Glomerular visceral epithelial cell (primary cell): ENCODE data around the gene FXYD6.

Experiments used
- DNase-seq: peaks from one replicate; pipeline ENCODE4 v3.0.0-alpha.2; 2016; ENCODE audit errors: extremely low spot score

The FXYD6 gene

DNA sequence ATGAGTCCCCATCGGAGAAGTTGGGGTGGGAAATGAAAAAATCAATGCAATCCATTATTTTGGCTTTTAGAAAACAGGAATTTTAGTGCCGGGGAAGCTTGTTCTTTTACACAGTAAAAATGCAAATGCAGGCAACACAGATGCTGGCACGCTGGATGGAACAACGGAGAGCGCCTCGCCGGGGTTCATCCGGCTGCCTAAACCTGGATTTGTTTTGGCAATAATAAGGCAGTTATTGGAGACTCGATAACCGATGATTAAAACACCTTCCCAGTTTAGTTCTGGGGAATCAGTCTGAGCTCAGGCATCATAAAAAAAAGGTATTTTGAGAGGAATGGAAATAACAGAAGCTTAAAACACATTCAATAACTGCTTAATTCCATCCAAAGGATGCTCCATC is 82.3 kb downstream of the FXYD6 start:
- no peak for DNase-seq

DNA sequence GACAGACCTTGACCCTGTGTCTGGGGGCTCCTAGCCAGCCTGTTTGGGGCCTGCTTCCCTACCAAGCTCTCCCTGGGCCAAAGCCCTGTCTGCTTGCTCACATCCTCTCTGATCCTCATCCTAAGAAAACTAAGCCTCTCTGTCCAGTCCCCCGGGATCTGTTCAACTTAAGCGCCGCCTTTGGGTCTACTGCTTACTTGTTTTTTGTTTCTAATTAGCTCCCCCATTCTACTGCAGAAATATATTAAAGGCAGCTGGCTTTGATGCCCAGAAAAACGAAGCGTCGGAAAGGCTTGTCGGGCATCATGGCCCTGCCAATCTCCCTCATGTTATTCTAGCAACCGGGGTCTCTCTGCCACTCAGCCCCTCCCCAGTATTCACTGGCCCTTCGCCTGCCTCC is 82.9 kb downstream of the FXYD6 start:
- DNase-seq, result no peak

DNA sequence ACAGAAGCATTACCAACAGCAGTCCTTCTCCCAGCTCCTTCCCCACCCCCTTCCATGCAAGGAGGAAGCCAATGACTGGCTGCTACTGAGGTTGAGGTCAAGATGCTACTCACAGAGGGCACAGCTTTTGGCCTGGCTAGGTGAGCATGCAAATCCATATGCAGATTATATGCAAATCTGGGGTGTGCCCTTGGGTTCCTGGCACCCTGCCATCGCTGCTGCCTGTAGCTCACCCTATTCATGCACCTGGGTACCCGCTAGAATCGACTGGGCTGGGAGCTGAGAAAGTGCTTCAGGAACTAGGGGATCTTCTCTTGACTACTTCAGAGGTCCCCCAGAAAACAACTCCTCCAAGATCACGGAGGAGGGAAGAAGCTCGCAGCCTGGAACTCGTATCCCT is 83.5 kb downstream of the FXYD6 start:
- no peak for DNase-seq

DNA sequence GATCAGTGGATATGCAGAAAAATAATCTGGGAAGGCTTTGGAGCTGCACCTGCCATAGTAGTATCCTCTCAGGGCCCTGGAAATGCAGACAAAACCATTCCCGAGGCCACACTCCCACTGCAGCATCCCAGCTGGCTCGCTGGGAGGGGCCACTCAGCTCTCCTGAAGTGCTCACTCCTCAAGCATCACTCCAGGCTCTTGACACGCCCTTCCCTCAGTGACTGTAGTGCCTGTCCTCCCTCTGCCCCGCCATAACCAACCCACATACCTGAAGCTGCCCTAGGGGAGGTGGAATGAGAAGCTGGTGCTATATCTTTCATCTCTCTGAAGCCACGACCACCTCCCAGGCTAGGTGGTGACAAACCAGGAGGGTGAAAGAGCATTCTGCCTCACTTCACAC is 84.2 kb downstream of the FXYD6 start:
- no peak for DNase-seq

DNA sequence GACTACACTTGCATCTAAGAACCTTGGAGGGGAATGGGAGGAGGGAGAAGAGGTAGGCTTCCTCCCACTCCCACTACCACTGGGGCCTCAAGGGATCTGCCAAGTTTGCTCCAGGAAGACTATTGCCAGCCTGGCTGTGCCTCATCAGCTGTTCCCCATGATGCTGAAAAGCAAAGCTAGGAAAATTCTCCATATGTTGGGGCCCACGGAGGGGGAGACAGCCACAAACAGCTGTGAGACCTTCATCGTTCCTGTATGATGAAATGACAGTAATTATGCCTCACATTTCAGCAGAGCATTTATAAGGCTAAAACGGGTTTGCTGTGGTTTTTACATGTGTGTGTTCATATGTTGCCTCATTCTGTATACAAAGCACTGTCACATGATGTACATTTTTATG is 86.2 kb downstream of the FXYD6 start:
- no peak for DNase-seq

DNA sequence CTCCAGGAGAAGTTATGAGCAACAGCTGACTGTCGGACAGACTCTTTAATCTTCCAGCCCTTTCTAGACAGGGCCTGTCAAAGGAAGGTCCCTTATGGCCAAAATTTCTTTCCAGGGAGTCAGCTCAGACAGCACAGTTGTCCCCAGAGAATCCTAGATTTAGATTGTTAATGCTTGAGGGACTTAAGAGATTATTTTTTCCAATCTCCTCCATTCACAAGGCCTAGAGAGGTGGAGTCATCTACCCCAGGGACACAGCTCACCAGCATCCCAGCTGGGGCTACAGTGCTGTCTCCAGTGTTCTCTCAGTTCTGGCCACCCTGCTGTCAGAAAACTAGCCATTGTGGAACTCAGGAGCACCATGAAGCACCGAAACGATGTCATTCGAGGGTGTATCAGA is 87.2 kb downstream of the FXYD6 start:
- no peak for DNase-seq
